Mesenchymal stem cell (in vitro differentiated cells and primary cell): ENCODE results near the gene MUC4.

Experiments
- DNase-seq: peaks from one replicate; pipeline ENCODE4 v3.0.0-alpha.2; 2013
- H2AFZ ChIP-seq: one replicate; pipeline ENCODE4 v1.6.1; 2013; ENCODE audit warnings: low read depth, mild to moderate bottlenecking, control low read depth, inconsistent platforms, low read length, moderate library complexity
- H2AK5ac ChIP-seq: 2 replicates; pipeline ENCODE4 v1.6.1; 2013; ENCODE audit warnings: low read length, moderate library complexity, mild to moderate bottlenecking, inconsistent platforms; ENCODE audit not compliant: severe bottlenecking
- H2BK120ac ChIP-seq: one replicate; pipeline ENCODE4 v1.6.1; 2013; ENCODE audit warnings: low read depth, mild to moderate bottlenecking, inconsistent platforms, low read length, moderate library complexity
- H2BK12ac ChIP-seq, 2 experiments: one replicate each; pipeline ENCODE4 v1.6.1; 2013; ENCODE audit warnings: inconsistent platforms in 2 of 2, low read length in 2 of 2, mild to moderate bottlenecking in 2 of 2, moderate library complexity in 2 of 2, control low read depth in 1 of 2
- H2BK15ac ChIP-seq: one replicate; pipeline ENCODE4 v1.6.1; 2013; ENCODE audit warnings: mild to moderate bottlenecking, low read depth, inconsistent platforms; ENCODE audit not compliant: poor library complexity, severe bottlenecking
- H2BK5ac ChIP-seq: 2 replicates; pipeline ENCODE4 v1.6.1; 2013; ENCODE audit warnings: low read depth, mild to moderate bottlenecking, low read length, control low read depth, inconsistent platforms; ENCODE audit not compliant: poor library complexity, severe bottlenecking
- H3K14ac ChIP-seq, 2 experiments: one replicate each; pipeline ENCODE4 v1.6.1; 2013; ENCODE audit warnings: inconsistent platforms in 2 of 2, low read length in 2 of 2, control low read depth in 1 of 2, mild to moderate bottlenecking in 1 of 2, moderate library complexity in 1 of 2
- H3K18ac ChIP-seq, 2 experiments: one replicate each; pipeline ENCODE4 v1.6.1; 2013; ENCODE audit warnings: inconsistent platforms in 2 of 2, low read length in 2 of 2, control low read depth in 1 of 2, low read depth in 1 of 2, mild to moderate bottlenecking in 1 of 2
- H3K23ac ChIP-seq, 2 experiments: one replicate each; pipeline ENCODE4 v1.6.1; 2013; ENCODE audit warnings: inconsistent platforms in 2 of 2, low read length in 2 of 2, mild to moderate bottlenecking in 2 of 2, moderate library complexity in 2 of 2, control low read depth in 1 of 2
- H3K27ac ChIP-seq: 2 replicates; pipeline ENCODE4 v1.5.1; 2013; ENCODE audit warnings: mild to moderate bottlenecking, moderate library complexity, low read length, control low read depth, inconsistent platforms; ENCODE audit not compliant: poor library complexity, severe bottlenecking
- H3K27me3 ChIP-seq, 2 experiments: 2 replicates each; pipeline versions ENCODE4 v1.6.1 to v1.7.0; 2013; ENCODE audit warnings: low read length in 2 of 2, mild to moderate bottlenecking in 2 of 2, moderate library complexity in 2 of 2, control low read depth in 1 of 2, inconsistent platforms in 1 of 2; ENCODE audit not compliant: control insufficient read depth in 1 of 2, insufficient read depth in 1 of 2
- H3K36me3 ChIP-seq, 2 experiments: 2 replicates each; pipeline versions ENCODE4 v1.6.1 to v1.7.0; 2013; ENCODE audit warnings: low read length in 2 of 2, control low read depth in 1 of 2, inconsistent platforms in 1 of 2, low read depth in 1 of 2, mild to moderate bottlenecking in 1 of 2; ENCODE audit not compliant: insufficient read depth in 2 of 2, control insufficient read depth in 1 of 2
- H3K4ac ChIP-seq, 2 experiments: one replicate each; pipeline ENCODE4 v1.6.1; 2013; ENCODE audit warnings: inconsistent platforms in 2 of 2, low read length in 2 of 2, mild to moderate bottlenecking in 2 of 2, moderate library complexity in 2 of 2, control low read depth in 1 of 2, low read depth in 1 of 2
- H3K4me1 ChIP-seq: 2 replicates; pipeline ENCODE4 v1.6.1; 2013; ENCODE audit warnings: low read depth, low read length, control low read depth; ENCODE audit not compliant: control insufficient read depth, insufficient read depth
- H3K4me2 ChIP-seq: 2 replicates; pipeline ENCODE4 v1.6.1; 2013; ENCODE audit warnings: low read length, mild to moderate bottlenecking, inconsistent platforms; ENCODE audit not compliant: poor library complexity, severe bottlenecking
- H3K4me3 ChIP-seq, 2 experiments: 2 replicates each; pipeline versions ENCODE4 v1.5.1 to v1.7.0; 2013; ENCODE audit warnings: low read length in 2 of 2, mild to moderate bottlenecking in 2 of 2, control low read depth in 1 of 2, low read depth in 1 of 2; ENCODE audit not compliant: insufficient read depth in 1 of 2
- H3K79me1 ChIP-seq: replicated peaks from 2 replicates; pipeline ENCODE4 v1.6.1; 2013; ENCODE audit warnings: mild to moderate bottlenecking, control low read depth, low read length, inconsistent platforms; ENCODE audit not compliant: poor library complexity, severe bottlenecking
- H3K9ac ChIP-seq: 2 replicates; pipeline ENCODE4 v1.7.0; 2013; ENCODE audit warnings: mild to moderate bottlenecking, low read length, moderate library complexity
- H3K9me3 ChIP-seq: 2 replicates; pipeline ENCODE4 v1.7.0; 2013; ENCODE audit warnings: mild to moderate bottlenecking, low read length; ENCODE audit not compliant: control insufficient read depth
- H4K8ac ChIP-seq: one replicate; pipeline ENCODE4 v1.6.1; 2013; ENCODE audit warnings: inconsistent platforms, mild to moderate bottlenecking, low read length, moderate library complexity
- H4K91ac ChIP-seq: one replicate; pipeline ENCODE4 v1.6.1; 2013; ENCODE audit warnings: mild to moderate bottlenecking, low read length, inconsistent platforms
- WGBS: methylation state at CpG from one replicate; pipeline ENCODE4 v1.1.7; 2013; ENCODE audit warnings: mixed read lengths; 5-methylcytosine and 5-hydroxymethylcytosine counted together

The MUC4 gene

DNA sequence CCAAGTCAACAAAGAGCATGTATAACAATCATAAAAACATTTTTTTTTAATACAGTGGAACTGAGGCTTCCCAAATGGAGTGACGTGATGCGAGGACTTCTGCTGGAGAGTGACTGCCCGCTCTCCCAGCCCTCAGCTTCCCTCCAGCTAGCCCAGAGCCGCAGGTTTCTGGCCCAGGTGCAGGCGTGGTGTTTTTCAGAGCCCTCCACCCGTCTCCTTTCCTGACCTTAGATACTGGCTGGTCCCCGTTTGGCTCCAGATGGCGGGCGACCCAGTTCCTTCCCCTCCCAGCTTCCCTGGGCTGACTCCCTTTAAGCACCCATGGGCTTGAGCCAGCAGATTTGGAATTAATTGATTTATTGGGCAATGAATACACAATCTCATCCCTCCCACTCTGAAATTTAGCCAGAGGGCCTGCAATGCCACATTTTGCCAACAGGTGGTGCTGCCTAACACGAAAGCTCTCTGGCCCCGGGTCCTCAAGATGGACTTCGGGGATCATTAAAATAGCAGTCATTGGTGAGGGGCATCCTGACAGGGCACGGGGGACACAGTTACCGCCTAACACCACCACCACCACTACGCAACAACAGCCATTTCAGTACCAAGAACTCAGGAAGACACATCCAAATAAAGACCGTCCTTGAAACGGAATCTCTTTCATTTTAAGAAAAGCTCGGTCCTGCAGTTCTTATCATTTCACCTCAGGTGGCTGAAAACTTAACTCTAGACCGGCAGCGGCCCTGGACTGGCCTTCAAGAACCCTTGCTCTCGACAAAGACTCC lies 47.5 kb upstream of the MUC4 start:
- H3K18ac ChIP-seq: no peak overlapping the region
- no peaks in the 10 kb centered on the region for H3K9me3 ChIP-seq
- peaks cover 2% of the 10 kb centered on the region for H3K4me1 ChIP-seq
- H2BK15ac ChIP-seq: no peak overlapping the region
- peak overlapping the region in 1 of 2 experiments; percentile 67 for H3K4me3 ChIP-seq
- no peak overlapping the region for H2BK5ac ChIP-seq
- no peaks in the 10 kb centered on the region for H3K27me3 ChIP-seq
- H4K8ac ChIP-seq: no peak overlapping the region
- DNase-seq: peak; percentile 71
- no peak overlapping the region for H3K23ac ChIP-seq
- H3K14ac ChIP-seq: no peak overlapping the region
- no peak overlapping the region for H2AK5ac ChIP-seq
- H3K9ac ChIP-seq: peak overlapping the region; percentile 18
- no peak overlapping the region for H3K27ac ChIP-seq
- H3K36me3 ChIP-seq: peaks cover 0 to 10% of the 10 kb centered on the region in 2 experiments
- no peak overlapping the region for H4K91ac ChIP-seq
- no peak overlapping the region for H2AFZ ChIP-seq
- no peaks in the 10 kb centered on the region for H3K79me1 ChIP-seq
- H2BK12ac ChIP-seq: no peak overlapping the region
- no peak overlapping the region for H3K4ac ChIP-seq
- WGBS: 39% methylated on average over 21 of the region's 21 CpGs
- no peak overlapping the region for H2BK120ac ChIP-seq
- no peak overlapping the region for H3K4me2 ChIP-seq

DNA sequence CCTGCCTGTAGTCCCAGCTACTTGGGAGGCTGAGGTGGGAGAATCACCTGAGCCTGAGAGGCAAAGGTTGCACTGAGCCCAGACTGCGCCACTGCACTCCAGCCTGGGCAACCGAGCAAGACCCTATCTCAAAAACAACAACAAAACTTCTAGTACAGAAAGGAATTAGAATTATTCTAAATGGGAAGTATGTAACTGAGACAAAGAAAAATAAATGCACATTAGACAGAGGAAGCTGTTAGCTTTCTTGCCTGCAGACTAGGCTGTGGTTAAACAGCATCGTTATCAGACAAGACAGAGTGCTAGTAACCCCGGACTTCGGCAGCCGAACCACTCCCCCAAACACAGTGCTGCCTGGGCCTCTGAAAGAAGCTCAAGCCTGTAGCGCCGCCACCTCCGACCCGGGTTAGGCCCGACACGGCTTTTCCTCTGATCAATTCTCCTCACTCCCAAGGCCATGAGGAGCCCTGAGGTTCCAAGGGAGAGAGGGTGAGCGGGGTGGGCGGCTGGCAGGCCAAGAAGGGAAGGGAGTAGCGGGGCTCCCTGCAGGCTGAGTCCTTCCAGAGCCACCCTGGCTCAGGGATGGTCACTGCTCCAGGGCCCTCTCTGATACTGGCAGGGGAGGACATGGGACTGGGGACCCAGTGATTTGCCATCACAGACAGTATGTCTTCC lies 44.8 kb upstream of the MUC4 start:
- no peaks in the 10 kb centered on the region for H3K4me1 ChIP-seq

DNA sequence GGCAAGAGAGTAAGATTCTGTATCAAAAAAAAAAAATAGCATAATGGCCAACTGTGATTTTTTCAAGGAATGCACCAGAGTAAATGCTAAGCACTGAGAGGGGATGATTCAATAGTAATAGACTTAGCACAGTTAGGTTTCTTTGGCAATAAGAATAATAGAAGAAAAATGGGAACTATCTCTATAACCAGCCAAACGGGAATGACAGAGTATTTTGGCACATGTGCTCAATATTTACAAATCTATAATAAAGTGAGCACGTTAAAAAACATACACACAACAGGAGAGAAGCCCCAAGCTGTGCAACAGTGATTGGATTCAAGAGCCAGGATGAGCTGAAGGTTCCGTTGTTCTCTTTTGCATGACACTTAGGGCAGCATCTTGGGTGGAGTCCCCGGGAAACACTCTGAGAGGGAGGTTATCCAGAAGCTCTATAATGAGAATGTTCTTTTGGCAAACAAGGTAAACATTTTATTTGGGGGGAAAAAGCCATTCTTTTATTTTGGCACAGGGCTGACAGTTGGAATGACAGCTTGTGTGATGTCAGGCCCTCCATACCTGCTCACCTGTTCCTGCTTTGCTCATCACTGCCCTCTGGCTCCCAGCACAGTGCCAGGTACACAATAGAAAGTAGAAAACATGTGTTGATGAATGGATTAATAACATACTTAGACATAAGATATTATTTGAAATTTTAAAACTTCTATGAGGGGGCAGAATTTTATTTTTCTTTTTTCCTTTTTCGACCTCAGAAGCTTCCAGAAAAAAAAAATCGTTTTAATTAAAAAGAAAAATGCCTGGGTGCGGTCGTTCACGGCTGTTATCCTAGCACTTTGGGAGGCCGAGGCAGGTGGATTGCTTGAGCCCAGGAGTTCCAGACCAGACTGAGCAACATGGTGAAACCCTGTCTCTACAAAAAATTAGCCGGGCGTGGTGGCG lies 44.0 kb upstream of the MUC4 start:
- Histone ChIP-seq H3K4me2 (no peak overlapping the region), H3K27ac (no peak overlapping the region), H2BK15ac (no peak overlapping the region), H3K18ac (no peak overlapping the region), H2BK12ac (no peak overlapping the region), H3K4ac (no peak overlapping the region), H3K4me1 (no peaks in the 10 kb centered on the region), H2AK5ac (no peak overlapping the region), H3K14ac (no peak overlapping the region), H3K4me3 (no peak overlapping the region), H2BK5ac (no peak overlapping the region), H3K9me3 (no peaks in the 10 kb centered on the region), H3K9ac (no peak overlapping the region), H2AFZ (no peak overlapping the region), H3K79me1 (no peaks in the 10 kb centered on the region), H2BK120ac (no peak overlapping the region), H4K91ac (no peak overlapping the region), H4K8ac (no peak overlapping the region), H3K27me3 (peaks cover 3 to 11% of the 10 kb centered on the region in 2 experiments), H3K23ac (no peak overlapping the region), H3K36me3 (no peaks in the 10 kb centered on the region)
- no peak for DNase-seq
- WGBS: 90% methylated on average over 12 of the region's 13 CpGs

More for the DNA sequence above, 44.8 kb upstream of the MUC4 start:
- Histone ChIP-seq H3K36me3 (no peaks in the 10 kb centered on the region), H3K79me1 (no peaks in the 10 kb centered on the region), H4K8ac (peak overlapping the region; percentile 71), H2BK12ac (no peak overlapping the region), H3K23ac (no peak overlapping the region), H3K4me2 (no peak overlapping the region), H3K14ac (no peak overlapping the region), H3K27ac (no peak overlapping the region), H3K9me3 (no peaks in the 10 kb centered on the region), H2BK15ac (no peak overlapping the region), H2BK120ac (no peak overlapping the region), H3K4me3 (no peak overlapping the region), H2AK5ac (no peak overlapping the region), H2BK5ac (no peak overlapping the region), H3K18ac (no peak overlapping the region), H3K27me3 (peaks cover 3 to 11% of the 10 kb centered on the region in 2 experiments), H3K4ac (no peak overlapping the region), H3K9ac (no peak overlapping the region), H2AFZ (no peak overlapping the region), H4K91ac (no peak overlapping the region)
- 89% methylated on average over 8 of the region's 15 CpGs for WGBS
- no peak for DNase-seq
